Measurements from ENCODE around the gene HAND2.

DNA sequence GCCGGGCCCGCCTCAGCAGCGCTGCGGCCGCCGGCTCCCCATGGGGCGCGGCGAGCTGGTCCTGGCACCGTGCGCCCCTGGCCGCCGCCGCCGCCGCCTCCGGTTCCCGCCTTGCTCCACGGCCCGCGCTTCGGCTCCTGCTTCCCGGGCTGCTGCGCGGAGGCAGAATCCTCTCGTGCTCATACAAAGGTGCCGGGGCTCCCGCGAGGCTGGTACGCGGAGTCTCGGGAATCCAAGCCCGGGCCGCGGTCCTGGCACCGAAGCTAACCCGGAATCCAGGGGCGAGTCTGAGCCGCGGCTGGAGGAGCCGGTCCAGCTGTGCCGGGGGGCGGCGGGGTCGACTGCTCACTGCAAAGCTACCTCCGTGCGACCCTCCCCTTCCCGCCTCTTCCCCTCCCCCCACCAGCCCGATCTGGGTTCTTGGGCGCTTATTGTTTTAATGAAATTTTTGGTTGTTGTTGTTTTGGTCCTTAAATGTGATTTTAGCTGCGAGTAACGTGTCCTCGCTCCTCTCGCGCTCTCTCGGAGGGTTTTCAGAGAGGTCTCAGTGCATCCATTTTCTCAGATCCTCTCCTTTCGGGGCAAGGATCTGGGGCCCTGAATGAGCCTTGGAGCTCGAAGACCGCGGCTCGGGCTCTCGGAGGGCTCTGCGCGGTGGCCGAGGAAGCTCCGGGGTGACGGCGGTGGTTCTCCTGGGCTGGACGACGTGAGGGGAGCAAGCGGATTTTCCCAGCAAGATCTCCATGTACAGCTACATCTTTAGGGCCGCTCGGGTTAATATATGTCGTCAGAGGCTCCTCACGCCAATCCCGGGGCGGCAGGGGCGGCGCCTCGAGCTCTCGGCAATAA lies at the start of gene HAND2:
- TF ChIP-seq, protein P1, sequence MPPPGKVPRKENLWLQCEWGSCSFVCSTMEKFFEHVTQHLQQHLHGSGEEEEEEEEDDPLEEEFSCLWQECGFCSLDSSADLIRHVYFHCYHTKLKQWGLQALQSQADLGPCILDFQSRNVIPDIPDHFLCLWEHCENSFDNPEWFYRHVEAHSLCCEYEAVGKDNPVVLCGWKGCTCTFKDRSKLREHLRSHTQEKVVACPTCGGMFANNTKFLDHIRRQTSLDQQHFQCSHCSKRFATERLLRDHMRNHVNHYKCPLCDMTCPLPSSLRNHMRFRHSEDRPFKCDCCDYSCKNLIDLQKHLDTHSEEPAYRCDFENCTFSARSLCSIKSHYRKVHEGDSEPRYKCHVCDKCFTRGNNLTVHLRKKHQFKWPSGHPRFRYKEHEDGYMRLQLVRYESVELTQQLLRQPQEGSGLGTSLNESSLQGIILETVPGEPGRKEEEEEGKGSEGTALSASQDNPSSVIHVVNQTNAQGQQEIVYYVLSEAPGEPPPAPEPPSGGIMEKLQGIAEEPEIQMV (CRISPR knock-in tag; IDR thresholded peaks at IDR 0.05; ENCODE audit: low read depth), result no peak
- no peak for TF ChIP-seq KAT7 (CRISPR knock-in tag; IDR thresholded peaks at IDR 0.05; ENCODE audit: borderline replicate concordance)
- TF ChIP-seq SRY (CRISPR knock-in tag; IDR thresholded peaks at IDR 0.05), result no peak
- no peak for TF ChIP-seq HCFC1 (IDR thresholded peaks at IDR 0.05; ENCODE audit: low read depth, low read length)
- no peak for TF ChIP-seq SRF (IDR thresholded peaks at IDR 0.05; ENCODE audit: low read depth, low read length)
- no peak for TF ChIP-seq ZSCAN5A (CRISPR knock-in tag; IDR thresholded peaks at IDR 0.05; ENCODE audit: borderline replicate concordance)
- TF ChIP-seq ZNF274 (CRISPR knock-in tag; IDR thresholded peaks at IDR 0.05), result no peak
- no peak for TF ChIP-seq GTF2F1 (IDR thresholded peaks at IDR 0.05; ENCODE audit: low read length)
- no peak for TF ChIP-seq MAFK (conservative IDR thresholded peaks at IDR 0.05 in 1 of 2, IDR thresholded peaks at IDR 0.05 in 1 of 2; ENCODE audit: low read length in 2 of 2)
- TF ChIP-seq, protein P2, sequence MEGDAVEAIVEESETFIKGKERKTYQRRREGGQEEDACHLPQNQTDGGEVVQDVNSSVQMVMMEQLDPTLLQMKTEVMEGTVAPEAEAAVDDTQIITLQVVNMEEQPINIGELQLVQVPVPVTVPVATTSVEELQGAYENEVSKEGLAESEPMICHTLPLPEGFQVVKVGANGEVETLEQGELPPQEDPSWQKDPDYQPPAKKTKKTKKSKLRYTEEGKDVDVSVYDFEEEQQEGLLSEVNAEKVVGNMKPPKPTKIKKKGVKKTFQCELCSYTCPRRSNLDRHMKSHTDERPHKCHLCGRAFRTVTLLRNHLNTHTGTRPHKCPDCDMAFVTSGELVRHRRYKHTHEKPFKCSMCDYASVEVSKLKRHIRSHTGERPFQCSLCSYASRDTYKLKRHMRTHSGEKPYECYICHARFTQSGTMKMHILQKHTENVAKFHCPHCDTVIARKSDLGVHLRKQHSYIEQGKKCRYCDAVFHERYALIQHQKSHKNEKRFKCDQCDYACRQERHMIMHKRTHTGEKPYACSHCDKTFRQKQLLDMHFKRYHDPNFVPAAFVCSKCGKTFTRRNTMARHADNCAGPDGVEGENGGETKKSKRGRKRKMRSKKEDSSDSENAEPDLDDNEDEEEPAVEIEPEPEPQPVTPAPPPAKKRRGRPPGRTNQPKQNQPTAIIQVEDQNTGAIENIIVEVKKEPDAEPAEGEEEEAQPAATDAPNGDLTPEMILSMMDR (CRISPR knock-in tag; IDR thresholded peaks at IDR 0.05), result no peak
- TF ChIP-seq, protein P3, sequence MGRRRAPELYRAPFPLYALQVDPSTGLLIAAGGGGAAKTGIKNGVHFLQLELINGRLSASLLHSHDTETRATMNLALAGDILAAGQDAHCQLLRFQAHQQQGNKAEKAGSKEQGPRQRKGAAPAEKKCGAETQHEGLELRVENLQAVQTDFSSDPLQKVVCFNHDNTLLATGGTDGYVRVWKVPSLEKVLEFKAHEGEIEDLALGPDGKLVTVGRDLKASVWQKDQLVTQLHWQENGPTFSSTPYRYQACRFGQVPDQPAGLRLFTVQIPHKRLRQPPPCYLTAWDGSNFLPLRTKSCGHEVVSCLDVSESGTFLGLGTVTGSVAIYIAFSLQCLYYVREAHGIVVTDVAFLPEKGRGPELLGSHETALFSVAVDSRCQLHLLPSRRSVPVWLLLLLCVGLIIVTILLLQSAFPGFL (CRISPR knock-in tag; IDR thresholded peaks at IDR 0.05), result no peak
- no peak for TF ChIP-seq POLR2A (IDR thresholded peaks at IDR 0.05; ENCODE audit: insufficient read depth in 1 of 2, low read depth in 2 of 2, low read length in 2 of 2)
- TF ChIP-seq HOXA7 (CRISPR knock-in tag; IDR thresholded peaks at IDR 0.05), result no peak
